ENCODE measurements around the gene STXBP6. TPM values are rescaled to one million over a fixed set of nuclear protein-coding genes. Genes with fewer than 3 reads are reported as not detected.

Gene STXBP6
- total and polyA plus RNA-seq, 8 donors = 17.2 to 54.1 (median 47.1) TPM

GRCh38 chr14:25069879-25070278 lies 19.9 kb upstream of the STXBP6 start:
- TF ChIP-seq CTCF (IDR thresholded peaks at IDR 0.05) = no peak
- no peak overlapping the region for H3K27ac ChIP-seq
- no peaks in the 10 kb centered on the region for H3K27me3 ChIP-seq

GRCh38 chr14:25067600-25067999 lies 17.7 kb upstream of the STXBP6 start:
- H3K4me3 ChIP-seq = no peak overlapping the region
- intact Hi-C loops (cut with DNase I) = no loop called here
- no peak for ATAC-seq
- H3K27ac ChIP-seq = no peak overlapping the region
- H3K9me3 ChIP-seq = no peaks in the 10 kb centered on the region
- no peaks in the 10 kb centered on the region for H3K4me1 ChIP-seq
- TF ChIP-seq CTCF (IDR thresholded peaks at IDR 0.05) = no peak
- no peak for DNase-seq
- no peaks in the 10 kb centered on the region for H3K36me3 ChIP-seq
- H3K27me3 ChIP-seq = no peaks in the 10 kb centered on the region

More at GRCh38 chr14:25069879-25070278, 19.9 kb upstream of the STXBP6 start:
- intact Hi-C loops (cut with DNase I) = no loop called here
- no peak for ATAC-seq
- Histone ChIP-seq H3K4me1 (no peaks in the 10 kb centered on the region), H3K4me3 (no peak overlapping the region), H3K36me3 (no peaks in the 10 kb centered on the region), H3K9me3 (no peaks in the 10 kb centered on the region)
- DNase-seq = no peak

GRCh38 chr14:25062022-25062321 lies 12.0 kb upstream of the STXBP6 start:
- Histone ChIP-seq H3K9me3 (no peaks in the 10 kb centered on the region), H3K4me1 (no peaks in the 10 kb centered on the region), H3K36me3 (no peaks in the 10 kb centered on the region), H3K27me3 (no peaks in the 10 kb centered on the region), H3K4me3 (no peak overlapping the region), H3K27ac (no peak overlapping the region)
- no peak for DNase-seq
- ATAC-seq = no peak
- TF ChIP-seq CTCF (IDR thresholded peaks at IDR 0.05) = no peak
- intact Hi-C loops (cut with DNase I) = no loop called here

- peaks cover 6 to 13% of the 10 kb centered on the region in 2 donors for H3K27me3 ChIP-seq
- DNase-seq = no peak
- TF ChIP-seq CTCF (IDR thresholded peaks at IDR 0.05) = no peak
- intact Hi-C loops (cut with DNase I) = no loop called here
- no peak overlapping the region for H3K4me3 ChIP-seq
- no peaks in the 10 kb centered on the region for H3K9me3 ChIP-seq
- H3K27ac ChIP-seq = no peak overlapping the region
- no peaks in the 10 kb centered on the region for H3K36me3 ChIP-seq
- no peak for ATAC-seq
- H3K4me1 ChIP-seq = no peaks in the 10 kb centered on the region
These were observed 6.7 kb upstream of the STXBP6 start for GRCh38 chr14:25056688-25057078.

- Histone ChIP-seq H3K9me3 (no peaks in the 10 kb centered on the region), H3K4me1 (peaks cover 0 to 4% of the 10 kb centered on the region in 2 donors), H3K36me3 (no peaks in the 10 kb centered on the region), H3K27ac (no peak overlapping the region), H3K27me3 (peaks cover 10 to 19% of the 10 kb centered on the region in 2 donors), H3K4me3 (no peak overlapping the region)
- intact Hi-C loops (cut with DNase I) = no loop called here
- ATAC-seq = no peak
- DNase-seq = no peak
- no peak for TF ChIP-seq CTCF (IDR thresholded peaks at IDR 0.05)
These were observed 6.2 kb upstream of the STXBP6 start for GRCh38 chr14:25055992-25056687.
